CD14-positive monocyte (primary cell): Measurements from ENCODE around the gene SCN1B. TPM values are rescaled to one million over a fixed set of nuclear protein-coding genes. Genes with fewer than 3 reads are reported as not detected.

Source experiments
- DNase-seq, 3 donors: peaks; one replicate each; pipeline ENCODE4 v3.0.0-alpha.2; 2011 to 2022
- H2AFZ ChIP-seq: 2 replicates; pipeline ENCODE4 v1.6.0; 2012; ENCODE audit warnings: mild to moderate bottlenecking, low read depth, low read length, inconsistent platforms; ENCODE audit not compliant: insufficient read depth, poor library complexity, severe bottlenecking
- H3K27ac ChIP-seq, 2 donors: 1 replicate in 1 of 2; 2 replicates in 1 of 2; pipeline ENCODE4 v1.5.1; 2012 to 2013; ENCODE audit warnings: low read length in 2 of 2, control low read depth in 1 of 2, inconsistent platforms in 1 of 2, low read depth in 1 of 2, mild to moderate bottlenecking in 1 of 2
- H3K27me3 ChIP-seq, 2 donors: one replicate each; pipeline versions ENCODE4 v1.6.0 to v1.6.1; 2011 to 2013; ENCODE audit warnings: low read length in 2 of 2; ENCODE audit not compliant: control insufficient read depth in 2 of 2, insufficient read depth in 2 of 2
- H3K36me3 ChIP-seq, 2 donors: replicated peaks in 1 of 2; 1 replicate in 1 of 2; 2 replicates in 1 of 2; pipeline versions ENCODE4 v1.5.1 to v1.6.1; 2012 to 2013; ENCODE audit warnings: low read length in 2 of 2, control low read depth in 1 of 2, inconsistent platforms in 1 of 2, mild to moderate bottlenecking in 1 of 2; ENCODE audit not compliant: insufficient read depth in 2 of 2, control insufficient read depth in 1 of 2
- H3K4me1 ChIP-seq, 2 donors: 1 replicate in 1 of 2; 2 replicates in 1 of 2; pipeline versions ENCODE4 v1.5.1 to v1.6.1; 2012 to 2013; ENCODE audit warnings: low read length in 2 of 2, control low read depth in 1 of 2, inconsistent platforms in 1 of 2, mild to moderate bottlenecking in 1 of 2, moderate library complexity in 1 of 2; ENCODE audit not compliant: insufficient read depth in 2 of 2, control insufficient read depth in 1 of 2
- H3K4me2 ChIP-seq: replicated peaks from 2 replicates; pipeline ENCODE3; 2012; ENCODE audit warnings: low read length, moderate library complexity, mild to moderate bottlenecking; ENCODE audit not compliant: poor library complexity, severe bottlenecking; ENCODE audit errors: extremely low read depth
- H3K4me3 ChIP-seq, 3 experiments: fragments of 200-600 bp in 1 of 3; sonication (generic) in 1 of 3; replicated peaks in 1 of 3; 1 replicate in 2 of 3; 2 replicates in 1 of 3; pipeline ENCODE4 v1.5.1; 2011 to 2013; ENCODE audit warnings: low read length in 3 of 3, mild to moderate bottlenecking in 3 of 3, control low read depth in 2 of 3, low read depth in 2 of 3, inconsistent platforms in 1 of 3, moderate library complexity in 1 of 3
- H3K79me2 ChIP-seq: 2 replicates; pipeline ENCODE4 v1.6.0; 2012; ENCODE audit warnings: mild to moderate bottlenecking, control low read depth, inconsistent platforms, low read length, moderate library complexity; ENCODE audit not compliant: insufficient read depth
- H3K9ac ChIP-seq: 2 replicates; pipeline ENCODE4 v1.6.0; 2017; ENCODE audit warnings: low read length, mild to moderate bottlenecking; ENCODE audit not compliant: insufficient read depth, poor library complexity, severe bottlenecking
- H3K9me3 ChIP-seq, 2 donors: replicated peaks in 1 of 2; 1 replicate in 1 of 2; 2 replicates in 1 of 2; pipeline versions ENCODE4 v1.5.1 to v1.6.1; 2012 to 2013; ENCODE audit warnings: low read length in 2 of 2, control low read depth in 1 of 2; ENCODE audit not compliant: control insufficient read depth in 1 of 2, insufficient read depth in 1 of 2
- H4K20me1 ChIP-seq: 2 replicates; pipeline ENCODE4 v1.6.0; 2012; ENCODE audit warnings: mild to moderate bottlenecking, low read length, control low read depth, moderate library complexity; ENCODE audit not compliant: insufficient read depth
- H3K27ac Mint-ChIP-seq, 7 donors: one replicate each; pipeline ENCODE4 v1.8.0; 2020; ENCODE audit warnings: mild to moderate bottlenecking in 7 of 7, mixed read lengths in 7 of 7, moderate library complexity in 6 of 7, inconsistent platforms in 2 of 7
- H3K27me3 Mint-ChIP-seq, 3 donors: one replicate each; pipeline ENCODE4 v1.8.0; 2021 to 2022; ENCODE audit warnings: low read depth in 3 of 3, mild to moderate bottlenecking in 3 of 3, mixed read lengths in 3 of 3, moderate library complexity in 3 of 3, inconsistent platforms in 1 of 3
- H3K36me3 Mint-ChIP-seq, 2 donors: one replicate each; pipeline ENCODE4 v1.8.0; 2020; ENCODE audit warnings: mixed read lengths in 2 of 2, inconsistent platforms in 1 of 2, mild to moderate bottlenecking in 1 of 2
- H3K4me1 Mint-ChIP-seq: one replicate; pipeline ENCODE4 v1.8.0; 2020; ENCODE audit warnings: mild to moderate bottlenecking, mixed read lengths
- H3K4me3 Mint-ChIP-seq, 2 donors: one replicate each; pipeline ENCODE4 v1.8.0; 2020; ENCODE audit warnings: mild to moderate bottlenecking in 2 of 2, mixed read lengths in 2 of 2, moderate library complexity in 1 of 2
- H3K9me3 Mint-ChIP-seq, 7 donors: one replicate each; pipeline ENCODE4 v1.8.0; 2020 to 2022; ENCODE audit warnings: mixed read lengths in 7 of 7, mild to moderate bottlenecking in 6 of 7, moderate library complexity in 6 of 7, inconsistent platforms in 2 of 7
- CTCF ChIP-seq: fragments of 200-600 bp; IDR thresholded peaks from one replicate; pipeline ENCODE4 v1.8.0; 2022; ENCODE audit warnings: antibody characterized with exemption, mild to moderate bottlenecking
- WGBS: methylation state at CpG from one replicate; pipeline ENCODE4 v1.1.5; 2013; ENCODE audit warnings: missing lambda C conversion rate; ENCODE audit not compliant: insufficient coverage; 5-methylcytosine and 5-hydroxymethylcytosine counted together
- intact Hi-C, 2 donors: fragments of 100-400 bp; cut with micrococcal nuclease; formaldehyde crosslinking; loops; one replicate each; pipeline versions ENCODE4 v1.15.0 to v1.15.1; 2023
- polyA plus RNA-seq, 3 donors: library from polyadenylated mRNA; depleted of rRNA in 1 of 3; unstranded in 2 of 3; stranded (reverse) in 1 of 3; fragments of 300-500 nt in 2 of 3; fragments of >200 nt in 1 of 3; fragmentation: Illumina TruSeq in 2 of 3; gene quantifications; 1 replicate in 2 of 3; 2 replicates in 1 of 3; pipeline ENCODE4 v1.2.3, GENCODE V29; 2012 to 2021

The SCN1B gene
- polyA plus RNA-seq, 3 donors = 0.08 to 0.68 TPM; not detected in 1

DNA sequence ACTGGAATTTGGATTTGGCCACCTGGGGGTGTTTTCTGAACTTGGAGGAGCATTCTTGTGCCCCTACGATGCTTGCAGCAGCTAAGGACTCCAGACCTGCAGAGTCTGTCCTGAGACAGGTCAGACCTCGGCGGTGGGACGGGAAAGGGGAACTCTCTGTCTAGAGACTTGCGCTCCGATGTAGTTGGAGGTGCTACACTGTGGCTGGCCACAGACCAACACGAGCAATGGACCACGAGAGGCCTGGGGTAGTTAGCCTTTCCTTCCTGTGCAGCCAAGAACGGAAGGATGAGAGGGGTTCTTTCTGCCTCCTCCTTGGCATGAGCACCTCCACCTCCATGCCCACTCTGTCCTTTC is 36.0 kb upstream of the SCN1B start:
- 39% methylated on average over 6 of the region's 9 CpGs for WGBS
- H3K4me3 ChIP-seq = no peak overlapping the region
- Mint-ChIP-seq H3K27me3 (peaks cover 3 to 4% (median 3%) of the 10 kb centered on the region in 3 donors), H3K4me1 (peaks cover 43% of the 10 kb centered on the region), H3K36me3 (no peaks in the 10 kb centered on the region), H3K9me3 (peaks cover 0 to 8% (median 3%) of the 10 kb centered on the region in 7 donors), H3K27ac (no peak overlapping the region), H3K4me3 (no peak overlapping the region)
- TF ChIP-seq CTCF = no peak
- H3K4me1 ChIP-seq = peaks cover 35 to 49% of the 10 kb centered on the region in 2 donors
- H2AFZ ChIP-seq = no peak overlapping the region
- H3K9me3 ChIP-seq = peaks cover 0 to 8% of the 10 kb centered on the region in 2 donors
- H3K79me2 ChIP-seq = no peaks in the 10 kb centered on the region
- no peak for DNase-seq
- H4K20me1 ChIP-seq = no peaks in the 10 kb centered on the region
- H3K27me3 ChIP-seq = no peaks in the 10 kb centered on the region
- intact Hi-C loops = no loop called here
- no peak overlapping the region for H3K27ac ChIP-seq
- H3K4me2 ChIP-seq = no peak overlapping the region
- no peaks in the 10 kb centered on the region for H3K36me3 ChIP-seq
- H3K9ac ChIP-seq = no peak overlapping the region

DNA sequence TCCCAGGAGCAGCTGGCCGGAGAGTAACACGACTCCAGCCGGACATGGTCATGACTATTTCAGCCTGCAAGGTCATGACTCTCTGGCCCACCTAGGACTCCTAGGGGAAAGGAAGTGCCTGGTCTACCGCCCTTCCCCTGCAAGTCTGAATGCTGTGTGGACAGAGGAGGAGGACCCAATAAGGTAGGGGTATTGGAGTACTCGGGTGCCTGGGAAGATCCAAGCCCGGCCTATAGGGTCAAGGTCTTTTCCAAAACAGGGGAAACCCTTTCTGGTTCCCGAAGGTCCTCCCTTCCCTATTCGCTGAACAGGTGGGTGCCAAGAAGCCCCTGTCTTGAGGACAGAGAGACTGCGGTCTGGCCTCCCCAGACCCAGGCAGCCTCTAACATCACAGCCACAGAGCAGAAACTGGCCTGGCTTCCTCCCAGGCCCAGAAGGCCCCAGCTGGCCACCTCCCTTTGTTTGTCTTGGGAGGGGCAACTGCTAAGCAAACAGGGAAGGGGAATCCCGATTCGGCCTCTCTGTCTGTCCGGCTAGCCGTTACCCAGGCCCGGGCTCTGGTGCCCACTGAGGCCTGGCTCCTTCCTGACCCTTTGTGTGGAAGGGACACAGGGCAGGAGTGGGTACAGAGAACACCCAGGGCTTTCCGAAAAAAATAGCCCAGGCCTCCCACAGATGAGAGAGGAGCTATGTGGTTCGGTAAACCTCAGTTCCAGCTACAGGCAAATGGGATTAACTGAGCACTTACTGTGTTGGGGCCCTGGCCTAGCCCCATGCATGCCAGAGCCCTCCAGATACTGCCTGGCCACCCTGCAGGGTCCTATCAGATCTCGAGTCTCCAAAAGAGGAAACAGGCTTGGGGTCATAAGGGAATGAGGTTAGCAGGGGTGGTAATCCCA is 35.4 kb upstream of the SCN1B start:
- Histone ChIP-seq H4K20me1 (no peaks in the 10 kb centered on the region), H3K27ac (no peak overlapping the region), H3K4me1 (peaks cover 41 to 51% of the 10 kb centered on the region in 2 donors), H3K27me3 (no peaks in the 10 kb centered on the region), H3K4me3 (no peak overlapping the region), H3K9me3 (peaks cover 0 to 8% of the 10 kb centered on the region in 2 donors), H3K4me2 (no peak overlapping the region), H2AFZ (no peak overlapping the region), H3K9ac (no peak overlapping the region), H3K36me3 (no peaks in the 10 kb centered on the region), H3K79me2 (peaks cover 5% of the 10 kb centered on the region)
- Mint-ChIP-seq H3K27ac (no peak overlapping the region), H3K4me1 (peaks cover 45% of the 10 kb centered on the region), H3K9me3 (peaks cover 0 to 8% (median 3%) of the 10 kb centered on the region in 7 donors), H3K4me3 (no peak overlapping the region), H3K36me3 (no peaks in the 10 kb centered on the region), H3K27me3 (peaks cover 3 to 4% (median 3%) of the 10 kb centered on the region in 3 donors)
- intact Hi-C loops = no loop called here
- no peak for TF ChIP-seq CTCF
- 90% methylated on average over 15 of the region's 17 CpGs for WGBS
- DNase-seq = no peak
